K562 treated with DMSO at 1 percent for 24 hours (cell line): Measurements from ENCODE around the gene OR4C3. TPM values are rescaled to one million over a fixed set of nuclear protein-coding genes. Genes with fewer than 3 reads are reported as not detected.

Experiments
- total RNA-seq: library from RNA; unstranded; fragments of 300-600 nt; gene quantifications from 2 replicates; pipeline ENCODE4 v1.2.3, GENCODE V29; 2022; ENCODE audit warnings: low read depth; ENCODE audit not compliant: insufficient read depth

The OR4C3 gene
- not detected in 2 replicates for total RNA-seq

GRCh38 chr11:48324620-48325019, at the start of gene OR4C3:
Gene OR4C3, plus strand, starts transcription at chr11:48324920. Its CDS starts 102 bp downstream, at chr11:48325022.

GRCh38 chr11:48305923-48306322, 18.8 kb upstream of the OR4C3 start, which contains the start of gene OR4S1:
Gene OR4S1, plus strand, starts transcription at chr11:48306223. Its CDS starts 0 bp downstream, at chr11:48306223.

GRCh38 chr11:48366365-48366764, 41.6 kb downstream of the OR4C3 start, which contains the start of gene OR4C5:
Gene OR4C5, minus strand, starts transcription at chr11:48366465. Its CDS starts 0 bp downstream, at chr11:48366465.

Other genes starting within 250 kb of the OR4C3 start
- gene OR4B1, start 108.1 kb upstream of the OR4C3 start, total RNA-seq, result not detected in 2 replicates
- gene OR4X2, start 79.8 kb upstream of the OR4C3 start, total RNA-seq, result not detected in 2 replicates
- not detected in 2 replicates for gene OR4X1, start 61.1 kb upstream of the OR4C3 start, total RNA-seq
- not detected in 2 replicates for gene OR4S1, start 18.7 kb upstream of the OR4C3 start, total RNA-seq
- gene OR4C5, start 41.5 kb downstream of the OR4C3 start, total RNA-seq, result not detected in 2 replicates
- not detected in 2 replicates for gene OR4A47, start 163.9 kb downstream of the OR4C3 start, total RNA-seq